CD4-positive, alpha-beta T cell treated with Interleukin-4 for 1 hour (primary cell): ENCODE results near the gene NLRC5.
A peak's percentile ranks its signal among the peaks of the same experiment; 100 is the strongest.
"Not testable (repeated sequence)": the region's sequence is repeated elsewhere in the genome, so short reads cannot be mapped to it uniquely, and the experiment has no call there.

Experiments
- DNase-seq, 2 donors: peaks; one replicate each; pipeline ENCODE4 v3.0.0-alpha.2; 2020 to 2022

Gene NLRC5

DNA sequence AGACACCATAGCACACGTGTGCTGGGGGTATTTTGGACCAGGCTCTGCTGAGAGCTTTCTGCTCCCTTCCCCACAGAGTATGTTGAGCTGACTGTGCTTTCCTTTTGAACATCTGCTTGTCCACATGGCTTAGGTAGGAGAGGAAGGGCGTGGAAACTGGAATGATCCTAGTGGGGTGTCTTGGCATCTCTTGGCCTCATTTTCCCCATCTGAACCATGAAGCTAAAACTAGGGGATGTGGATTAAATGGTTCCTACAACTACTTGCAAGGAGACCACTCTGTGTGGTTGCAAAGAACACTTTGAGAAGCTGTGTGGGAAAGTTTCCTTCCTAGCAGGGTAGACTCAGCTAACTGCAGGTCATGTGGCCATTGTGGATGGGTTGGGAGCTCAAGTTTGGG lies 6.7 kb upstream of the NLRC5 start:
- no peak for DNase-seq

DNA sequence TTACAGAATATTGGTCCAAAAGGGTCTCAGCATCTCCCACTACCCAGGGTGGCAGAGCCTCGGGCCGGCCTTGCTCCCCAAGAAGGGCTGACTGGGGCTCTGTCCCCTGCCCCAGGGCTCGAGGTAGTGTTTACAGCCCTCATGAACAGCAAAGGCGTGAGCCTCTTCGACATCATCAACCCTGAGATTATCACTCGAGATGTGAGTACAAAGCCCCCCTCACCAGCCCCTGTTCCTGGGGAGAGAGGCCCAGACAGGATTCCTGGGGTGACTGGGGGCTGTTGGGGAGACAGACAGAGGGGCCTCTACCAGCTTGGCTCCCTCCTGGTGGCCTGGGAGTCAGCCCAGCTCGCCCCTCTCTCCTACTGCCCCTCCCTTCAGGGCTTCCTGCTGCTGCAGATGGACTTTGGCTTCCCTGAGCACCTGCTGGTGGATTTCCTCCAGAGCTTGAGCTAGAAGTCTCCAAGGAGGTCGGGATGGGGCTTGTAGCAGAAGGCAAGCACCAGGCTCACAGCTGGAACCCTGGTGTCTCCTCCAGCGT lies 6.1 kb upstream of the NLRC5 start:
- no peak for DNase-seq

DNA sequence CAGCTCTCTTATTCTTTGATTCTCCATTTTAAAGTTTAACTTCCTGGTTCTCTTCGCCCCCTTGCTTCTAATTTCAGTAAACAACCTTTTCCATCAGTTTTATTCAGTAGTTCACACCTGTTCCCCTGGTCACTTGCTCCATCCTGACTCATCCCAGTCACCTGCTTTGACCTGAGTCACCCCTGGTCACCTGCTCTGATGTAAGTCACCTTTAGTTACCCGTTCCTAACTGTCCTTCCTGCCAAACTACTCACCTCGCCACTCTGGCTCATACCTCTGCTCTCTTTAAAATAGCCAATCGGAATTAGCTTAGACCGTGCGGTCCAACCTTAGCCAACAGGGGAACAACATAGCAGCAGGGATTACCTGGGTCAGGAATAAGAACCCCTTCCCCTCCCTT lies 4.7 kb upstream of the NLRC5 start:
- no peak for DNase-seq

DNA sequence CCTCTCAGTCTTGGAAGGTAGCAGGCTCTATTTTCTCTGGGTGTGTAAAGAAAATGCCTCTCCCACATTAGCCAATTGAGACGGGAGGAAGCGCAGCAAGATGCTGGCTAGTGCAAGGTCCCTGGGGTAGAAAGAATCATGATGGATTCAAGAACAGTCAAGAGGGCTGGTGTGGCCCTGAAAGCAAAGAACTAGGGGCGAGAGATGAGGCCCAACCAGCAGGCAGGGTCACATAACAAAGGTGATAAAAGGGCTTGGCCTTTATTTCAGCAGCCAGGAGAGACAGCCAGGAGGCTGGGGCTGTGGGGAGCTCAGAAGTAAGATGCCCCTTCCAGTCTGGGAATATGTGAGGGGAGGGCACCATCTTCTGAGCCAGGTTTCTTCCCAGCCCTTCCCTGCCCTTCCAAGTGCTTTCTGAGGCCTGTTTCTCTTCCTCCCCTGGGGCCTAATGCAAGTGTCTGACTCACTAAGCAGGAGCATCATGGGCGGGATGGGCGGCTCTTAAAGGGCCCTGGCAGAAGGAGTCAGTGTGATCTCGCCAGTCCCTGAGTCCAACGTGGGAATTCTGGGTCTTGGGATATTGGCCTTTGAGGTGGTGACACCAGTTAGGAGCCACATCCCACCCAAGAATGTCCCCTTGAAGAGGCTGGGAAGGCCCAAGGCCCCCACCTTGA lies 3.9 kb upstream of the NLRC5 start:
- peak in 1 of 2 donors; percentile 25 for DNase-seq

DNA sequence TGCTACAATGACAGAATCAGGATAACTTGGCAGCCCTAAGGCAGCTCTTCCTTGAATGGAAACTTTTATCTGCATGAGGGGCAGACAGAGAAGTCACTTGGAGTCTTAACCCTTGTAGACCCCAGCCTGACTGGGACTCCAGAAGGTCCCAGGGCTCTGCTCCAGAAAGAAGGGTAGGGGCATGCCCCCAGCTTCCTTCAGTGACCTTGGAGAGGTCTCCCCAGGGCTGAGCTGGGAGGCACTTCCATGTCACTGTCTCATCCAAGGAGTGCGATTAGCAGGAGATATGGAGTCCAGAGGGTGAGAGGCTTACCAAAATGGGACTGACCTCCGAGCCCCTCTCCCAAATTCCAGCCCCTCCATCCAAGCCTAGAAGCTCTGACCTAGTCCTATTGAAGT lies 3.4 kb upstream of the NLRC5 start:
- no peak for DNase-seq

DNA sequence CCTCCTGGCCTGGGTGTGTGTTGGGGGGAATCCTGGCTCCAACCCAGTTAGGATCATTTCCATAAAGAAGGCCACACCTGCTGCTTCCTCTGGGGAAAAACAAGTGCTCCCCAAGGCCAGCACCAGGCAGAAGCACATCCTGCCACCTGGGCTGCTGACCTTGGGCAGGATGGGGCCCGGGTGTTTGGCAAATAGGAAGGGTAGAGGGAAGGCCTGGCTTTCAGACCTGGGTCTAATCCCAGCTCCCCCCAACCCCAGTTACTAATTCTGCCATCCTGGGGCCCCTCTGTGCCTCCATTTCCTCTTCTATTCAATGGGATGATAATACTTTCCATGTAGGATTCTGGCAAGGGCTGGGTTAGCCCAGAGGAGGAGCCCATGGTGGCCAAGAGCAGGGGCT lies 3.0 kb upstream of the NLRC5 start:
- no peak for DNase-seq

DNA sequence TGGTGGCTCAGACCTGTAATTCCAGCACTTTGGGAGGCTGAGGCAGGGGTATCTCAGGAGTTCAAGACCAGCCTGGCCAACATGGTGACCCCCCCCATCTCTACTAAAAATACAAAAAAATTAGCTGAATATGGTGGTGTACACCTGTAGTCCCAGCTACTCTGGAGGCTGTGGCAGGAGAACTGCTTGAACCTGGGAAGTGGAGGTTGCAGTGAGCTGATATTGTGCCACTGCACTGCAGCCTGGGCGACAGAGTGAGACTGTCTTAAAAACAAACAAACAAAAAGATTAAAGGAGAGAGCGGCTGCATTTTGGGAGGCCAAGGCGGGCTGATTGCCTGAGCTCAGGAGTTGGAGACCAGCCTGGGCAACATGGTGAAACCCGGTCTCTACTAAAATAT lies 2.4 kb upstream of the NLRC5 start:
- not testable (repeated sequence) for DNase-seq

DNA sequence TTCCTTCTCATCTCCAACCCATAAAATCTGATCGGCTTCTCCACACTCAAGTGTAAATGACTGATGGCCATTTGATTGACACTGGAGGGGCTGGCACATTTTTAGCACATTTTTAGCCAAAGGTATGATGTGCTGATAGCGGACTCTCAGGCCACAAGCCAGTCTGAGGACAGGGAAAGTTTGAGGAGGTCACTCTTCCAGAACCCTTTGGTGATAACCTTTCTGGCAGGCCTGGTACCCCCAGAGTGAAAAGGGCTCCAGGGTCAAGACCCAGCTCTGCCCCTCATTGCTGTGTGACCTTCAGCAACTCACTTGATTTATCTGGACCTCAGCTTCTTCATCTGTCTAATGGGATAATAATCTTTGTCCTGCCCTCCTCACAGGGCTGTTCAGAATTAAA lies 1.7 kb upstream of the NLRC5 start:
- no peak for DNase-seq

DNA sequence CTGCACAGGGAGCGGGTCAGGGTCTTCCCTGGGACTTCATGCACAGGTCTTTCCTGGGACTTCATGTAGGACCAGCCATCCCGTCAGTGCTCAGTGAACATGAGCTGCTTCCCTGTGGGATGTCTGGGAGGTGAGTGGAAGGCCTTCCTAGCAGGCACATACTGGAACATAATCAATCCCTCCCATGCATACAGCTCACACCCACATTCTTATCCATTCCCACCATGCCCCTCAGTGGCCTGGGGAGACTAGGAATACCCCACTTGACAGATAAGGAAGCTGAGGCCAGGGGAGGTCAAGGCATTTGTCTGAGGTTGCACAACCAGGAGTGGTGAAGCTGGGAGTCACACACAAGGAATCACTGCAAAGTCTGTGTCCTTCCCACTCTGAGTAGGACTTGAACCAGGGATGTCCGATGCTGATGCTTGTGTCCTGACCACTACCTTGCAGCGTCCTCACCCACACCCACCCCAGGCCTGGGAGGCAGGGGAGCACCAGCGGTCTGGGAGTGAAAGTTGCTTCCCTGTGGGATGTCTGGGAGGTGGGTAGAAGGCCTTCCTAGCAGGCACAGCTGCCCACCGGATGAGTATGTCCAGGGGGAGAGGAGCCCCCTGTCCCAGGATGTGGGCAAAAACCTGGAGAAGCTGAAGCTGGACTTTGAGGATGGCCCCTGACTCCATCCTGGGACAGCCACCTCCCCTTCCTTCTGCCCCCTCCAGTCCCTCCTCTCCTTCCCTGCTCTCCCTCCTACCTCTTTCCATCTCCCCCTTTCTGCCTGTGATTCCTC lies 1.0 kb upstream of the NLRC5 start:
- no peak for DNase-seq

DNA sequence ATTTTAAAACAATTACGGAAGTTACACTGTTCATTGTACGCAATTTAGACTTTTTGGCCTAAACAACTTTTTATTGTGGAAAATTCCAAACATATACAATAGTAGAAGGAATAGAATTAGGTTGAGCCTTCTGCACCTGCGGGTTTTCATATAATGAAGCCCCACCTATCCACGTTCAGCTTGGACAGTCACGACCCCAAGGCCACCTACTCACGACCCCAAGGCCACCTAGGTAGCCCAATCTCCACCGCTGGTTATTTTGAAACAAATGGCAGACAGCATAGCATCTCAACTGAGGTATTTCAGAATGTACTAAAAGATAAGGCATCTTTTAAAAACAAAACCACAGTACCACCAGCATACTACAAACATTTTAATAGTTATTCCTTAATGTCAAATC lies 631 bp downstream of the NLRC5 start:
- DNase-seq = no peak

DNA sequence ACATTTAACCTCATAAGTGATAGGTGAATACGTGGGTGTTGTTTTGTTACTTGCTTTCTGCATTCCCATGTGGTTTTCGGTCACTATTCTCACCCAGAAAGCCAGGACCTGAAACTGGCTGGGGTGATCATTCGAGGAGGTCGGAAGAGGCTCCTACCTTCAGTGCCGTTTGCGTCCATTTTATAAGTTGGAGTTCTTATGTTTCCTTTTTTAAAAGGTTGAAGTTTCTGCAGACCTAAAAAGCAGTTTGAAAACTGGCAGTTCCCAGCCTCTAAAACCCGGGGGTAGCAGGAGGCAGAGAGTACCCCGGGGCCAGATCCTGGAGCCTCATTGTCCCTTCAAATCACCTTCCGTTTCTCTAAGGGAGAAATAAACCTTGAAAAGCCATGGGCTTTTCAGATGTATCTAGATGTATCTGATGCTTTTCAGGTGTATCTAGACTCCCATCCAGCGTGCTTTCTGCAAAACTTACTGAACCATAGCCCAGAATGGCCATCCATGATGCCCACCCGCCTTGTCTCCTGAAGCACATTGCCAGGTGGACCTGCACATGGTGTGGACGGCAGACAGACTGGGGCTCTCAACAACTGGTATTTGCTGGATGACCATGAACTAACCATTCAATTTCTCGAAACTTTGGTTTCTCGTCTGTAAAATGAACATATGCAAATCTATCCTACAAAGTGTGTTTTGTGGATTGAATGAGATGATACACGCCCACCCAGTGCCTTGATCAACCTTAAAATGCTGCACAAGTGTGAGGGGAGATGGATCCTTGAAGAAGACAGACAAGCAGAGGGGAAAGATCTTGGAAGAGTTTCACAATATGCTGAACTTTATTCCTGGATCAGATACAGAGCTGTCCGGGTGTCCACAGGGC lies 1.3 kb downstream of the NLRC5 start:
- no peak for DNase-seq

DNA sequence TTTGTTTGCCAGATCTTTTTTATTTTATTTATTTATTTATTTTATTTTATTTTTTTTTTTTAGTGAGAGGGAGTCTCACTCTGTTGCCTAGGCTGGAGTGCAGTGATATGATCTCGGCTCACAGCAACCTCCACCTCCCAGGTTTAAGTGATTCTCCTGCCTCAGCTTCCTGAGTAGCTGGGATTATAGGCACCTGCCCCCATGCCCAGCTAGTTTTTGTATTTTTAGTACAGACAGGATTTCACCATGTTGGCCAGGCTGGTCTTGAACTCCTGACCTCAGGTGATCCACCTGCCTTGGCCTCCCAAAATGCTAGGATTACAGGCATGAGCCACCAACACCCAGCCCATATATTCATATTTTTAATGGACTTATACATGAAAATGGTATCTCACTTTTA lies 3.1 kb downstream of the NLRC5 start:
- not testable (repeated sequence) for DNase-seq

DNA sequence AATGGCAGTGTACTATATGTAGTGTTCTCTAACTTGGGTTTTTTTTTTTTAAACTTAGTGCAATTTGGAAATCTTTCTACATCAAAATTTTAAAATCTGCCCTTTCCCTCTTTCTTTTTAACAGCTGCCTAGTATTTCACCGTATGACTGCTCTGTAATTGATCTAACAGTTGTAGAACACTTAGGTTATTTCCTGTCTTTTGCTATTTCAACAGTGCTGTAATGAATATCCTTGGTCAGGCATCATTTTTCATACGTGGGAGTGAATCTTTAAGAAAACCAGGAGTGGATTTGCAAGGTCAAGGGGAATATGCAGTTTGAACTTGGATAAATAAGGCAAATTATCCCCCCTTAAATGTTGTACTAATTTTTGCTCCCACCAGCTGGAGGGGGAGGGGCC lies 3.8 kb downstream of the NLRC5 start:
- no peak for DNase-seq

DNA sequence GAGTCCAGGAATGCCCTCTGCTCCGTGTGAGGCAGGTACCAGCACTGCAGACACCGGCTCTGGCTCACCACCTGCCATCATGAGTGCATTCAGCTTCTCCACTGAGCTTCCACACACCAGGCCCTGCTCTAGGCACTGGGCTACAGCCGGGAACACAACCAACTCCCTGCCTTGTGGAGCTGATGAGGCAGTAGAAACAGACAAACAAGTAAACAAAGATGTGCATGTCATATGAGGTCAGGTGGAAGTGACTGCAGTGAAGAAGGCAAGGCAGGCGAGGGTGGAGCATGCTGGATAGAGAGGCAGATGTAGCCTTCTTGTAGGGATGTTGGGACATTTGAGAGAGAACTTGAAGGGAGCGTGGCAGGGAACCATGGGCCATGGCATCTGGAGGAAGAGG lies 5.0 kb downstream of the NLRC5 start:
- DNase-seq = no peak

DNA sequence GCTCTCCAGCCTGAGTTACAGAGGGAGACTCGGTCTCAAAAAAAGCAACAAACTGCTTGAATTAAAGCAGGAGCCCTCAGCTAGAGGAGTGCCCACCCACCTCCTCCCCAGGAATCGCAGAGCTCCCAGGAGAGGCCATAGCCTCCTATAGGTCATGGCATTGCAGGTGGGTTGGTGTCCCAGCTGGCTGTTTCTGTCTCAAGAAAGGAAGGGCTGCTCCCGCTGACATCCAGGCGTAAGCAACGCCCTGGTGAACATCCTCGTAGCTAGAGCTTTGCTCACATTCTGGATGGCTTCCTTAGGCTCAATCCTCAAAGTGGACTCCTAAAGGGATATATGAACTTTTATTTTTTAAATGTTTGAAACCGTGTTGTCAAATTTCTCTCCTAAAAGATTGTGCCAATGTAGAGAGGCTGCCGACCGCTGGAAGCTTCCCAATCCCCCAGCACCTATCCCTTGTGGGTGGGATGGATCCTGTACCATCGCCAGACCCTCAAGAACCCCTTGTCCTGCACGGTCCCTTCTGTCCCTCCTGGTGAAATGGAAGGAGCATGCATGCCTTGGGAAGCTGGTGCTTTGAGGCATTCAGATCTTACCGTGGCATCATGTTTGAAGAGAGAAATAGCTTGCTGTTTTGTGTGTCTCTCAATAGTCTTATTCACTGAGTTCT lies 5.9 kb downstream of the NLRC5 start:
- no peak for DNase-seq

DNA sequence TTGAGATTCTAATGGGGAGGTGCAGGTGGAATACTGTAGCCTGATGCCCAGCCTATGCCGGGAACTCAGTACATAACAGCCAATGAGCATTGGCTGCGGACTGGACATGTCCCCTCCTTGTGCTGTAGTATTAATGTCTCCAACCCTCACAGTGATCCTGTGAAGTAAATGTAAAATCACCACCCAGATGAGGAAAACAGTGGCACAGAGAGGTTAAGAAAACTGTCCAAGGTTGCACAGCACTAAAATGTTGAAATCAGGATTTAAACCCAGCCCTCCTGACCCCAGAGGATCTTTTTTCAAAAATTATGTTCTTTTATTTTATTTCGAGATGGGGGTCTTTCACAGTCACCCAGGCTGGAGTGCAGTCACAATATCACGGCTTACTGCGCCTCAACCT lies 7.9 kb downstream of the NLRC5 start:
- DNase-seq = no peak

DNA sequence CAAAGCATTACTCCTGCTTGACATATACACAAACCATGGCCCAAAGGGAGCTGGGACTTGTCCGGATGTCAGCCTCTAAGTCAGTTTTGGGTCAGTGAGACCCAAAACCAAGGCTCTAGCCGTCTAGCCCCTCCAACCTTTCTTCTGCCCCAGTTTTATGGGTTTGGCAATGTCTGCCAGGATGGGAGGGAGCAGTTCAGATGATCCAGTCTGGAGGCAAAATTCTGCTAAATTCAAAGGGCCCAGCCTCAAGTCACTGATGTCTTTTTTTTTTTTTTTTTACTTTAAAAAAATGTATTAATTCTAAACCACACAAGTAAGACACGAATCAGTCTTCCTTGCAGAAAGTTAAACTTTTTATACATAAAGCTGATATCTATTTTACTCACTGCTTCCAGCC lies 8.6 kb downstream of the NLRC5 start:
- DNase-seq = no peak

DNA sequence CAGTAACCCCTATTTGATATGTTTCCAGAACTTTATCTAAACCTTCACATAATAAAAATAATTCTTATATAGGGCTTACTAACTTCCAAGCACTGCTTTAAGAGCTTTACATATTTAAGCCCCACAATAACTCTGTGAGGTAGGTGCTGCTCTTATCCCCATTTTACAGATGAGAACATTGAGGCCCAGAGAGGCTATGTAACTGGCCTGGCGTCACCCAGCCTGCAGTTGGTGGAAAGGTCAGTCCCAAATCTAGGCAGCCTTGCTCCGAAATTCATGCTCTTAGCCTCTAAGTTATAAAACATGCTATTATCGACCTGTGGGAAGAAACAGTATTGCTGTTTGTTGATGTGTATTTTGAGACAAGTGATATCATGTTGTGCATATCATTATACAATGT lies 9.0 kb downstream of the NLRC5 start:
- DNase-seq = no peak

DNA sequence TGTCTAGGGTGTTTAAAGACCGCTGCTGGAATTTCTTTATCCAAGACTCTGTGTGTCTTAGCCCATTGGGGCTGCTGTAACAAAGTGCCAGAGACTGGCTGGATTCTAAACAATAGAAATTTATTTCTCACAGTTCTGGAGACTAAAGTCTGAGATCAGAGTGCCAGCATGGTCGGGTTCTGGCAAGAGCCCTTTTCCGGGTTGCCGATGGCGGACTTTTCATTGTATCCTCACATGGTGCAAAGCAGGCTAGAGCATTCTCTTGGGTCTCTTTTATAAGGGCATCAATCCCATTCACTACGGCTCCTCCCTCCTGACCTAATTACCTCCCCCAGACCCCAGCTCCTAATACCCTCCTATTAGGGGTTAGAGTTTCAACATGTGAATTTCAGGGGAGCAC lies 9.5 kb downstream of the NLRC5 start:
- no peak for DNase-seq

DNA sequence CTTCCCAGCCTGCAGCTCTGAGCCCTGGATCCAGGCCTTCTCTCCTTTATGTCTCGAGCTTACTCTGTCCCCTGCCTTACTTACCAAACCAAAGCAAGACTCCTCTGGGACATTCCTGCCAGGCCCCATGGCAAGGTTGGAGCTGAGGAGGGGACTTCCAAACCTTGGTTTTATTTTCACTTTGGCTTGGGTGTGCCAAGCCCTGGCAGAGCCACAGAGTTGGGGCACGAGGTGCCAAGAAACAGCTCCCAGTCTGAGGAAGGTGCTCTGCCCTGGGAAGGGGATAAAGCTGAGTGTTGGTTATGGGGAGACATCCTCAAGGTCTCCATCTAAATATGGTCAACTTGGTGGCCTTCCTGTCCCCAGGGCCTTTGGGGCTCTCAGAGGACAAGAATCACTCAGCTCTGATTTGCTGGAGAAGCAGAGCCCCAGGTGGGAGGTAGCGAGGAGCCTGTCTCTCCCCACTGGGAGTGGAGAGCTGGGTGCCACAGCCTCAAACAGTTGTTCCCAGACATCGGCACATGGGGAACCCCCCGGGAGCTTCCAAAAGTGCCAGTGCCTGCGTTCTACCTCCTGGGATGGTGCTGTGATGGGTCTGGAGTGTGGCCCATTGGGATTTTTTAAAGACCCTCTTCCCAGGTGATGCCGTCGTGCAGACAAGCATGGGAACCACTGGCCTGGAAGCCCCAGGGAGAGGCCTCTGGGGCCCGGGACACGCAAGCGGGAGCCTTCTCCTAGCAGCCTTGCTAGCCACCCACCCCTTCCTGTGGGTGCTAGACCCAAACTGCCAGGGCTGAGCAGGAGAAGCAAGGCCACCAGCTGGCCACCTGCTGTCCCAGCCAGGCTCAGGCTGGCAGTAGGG lies 10.3 kb downstream of the NLRC5 start:
- peak; percentile 40 to 65 for DNase-seq

DNA sequence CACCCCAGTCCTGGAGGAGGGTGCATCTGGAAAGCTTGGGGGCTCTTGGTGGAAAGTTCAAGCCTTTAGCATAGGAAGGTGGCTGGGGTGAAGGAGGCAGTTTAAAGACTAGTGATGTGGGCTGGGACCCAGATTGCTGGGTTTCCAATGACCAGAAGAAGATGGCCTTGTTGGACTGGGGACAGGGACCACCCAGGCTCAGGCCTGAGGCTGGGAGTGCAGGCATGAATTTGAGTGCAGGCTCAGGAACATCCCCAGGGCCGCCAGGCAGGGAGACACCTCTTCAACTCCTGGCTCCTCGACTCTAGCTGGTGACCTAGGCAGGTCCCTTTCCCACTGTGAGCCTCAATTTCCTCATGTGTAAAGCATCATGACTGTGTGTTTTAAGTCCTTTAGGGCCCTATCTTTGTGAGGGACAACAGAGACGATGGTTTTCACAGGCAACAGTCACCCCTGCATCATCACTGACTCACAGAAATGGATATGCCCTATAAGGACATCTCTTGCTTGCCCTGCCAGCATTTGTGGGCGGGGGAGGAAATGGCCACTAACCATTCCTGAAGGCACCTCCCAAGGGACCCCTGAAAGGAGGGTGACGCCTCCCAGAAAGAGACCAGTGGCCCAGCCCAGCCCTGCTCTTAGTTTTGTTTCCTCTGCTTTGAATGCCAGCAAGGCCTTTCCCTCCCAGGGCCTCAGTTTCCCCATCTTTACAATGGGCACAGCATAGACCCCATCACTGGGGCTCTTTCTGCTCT lies 11.1 kb downstream of the NLRC5 start:
- peak in 1 of 2 donors; percentile 35 for DNase-seq
